ENCODE results near the gene C2CD3.

DNA sequence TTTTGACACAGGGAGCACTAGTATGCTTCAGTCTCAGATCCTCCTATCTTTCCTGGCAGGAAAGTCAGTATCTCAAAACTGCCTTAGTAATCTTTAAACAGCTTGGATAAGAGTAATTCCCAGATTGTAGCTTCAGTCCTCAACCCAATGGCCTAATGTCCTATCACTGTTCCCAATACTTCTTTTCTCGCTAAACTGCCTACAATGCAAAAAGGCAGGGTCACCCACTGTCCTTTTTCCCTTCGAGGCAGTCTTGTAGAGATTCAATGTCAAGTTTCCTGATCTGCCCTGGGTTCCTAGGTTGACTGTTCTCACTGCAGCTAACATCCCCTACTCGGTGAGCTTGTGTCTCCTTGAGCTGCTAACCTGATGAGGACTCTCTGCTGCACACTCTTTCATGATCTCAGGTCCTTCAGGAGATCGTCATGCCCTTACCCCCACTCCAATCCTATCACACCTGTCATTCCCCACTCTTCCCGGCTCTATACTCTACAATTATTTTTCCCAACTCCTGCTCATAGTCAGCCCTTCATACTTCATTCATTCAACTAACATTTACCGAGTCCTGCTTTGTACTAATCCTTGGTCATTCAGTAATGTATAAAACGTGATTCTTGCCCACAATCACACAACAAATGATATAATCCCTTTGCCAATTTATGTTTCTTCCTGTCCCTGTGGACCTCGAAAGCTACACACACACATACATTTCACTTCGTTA is 904 bp downstream of the C2CD3 start:
- TF ChIP-seq EZH2 (IDR thresholded peaks at IDR 0.05; ENCODE audit: insufficient read depth, poor library complexity, severe bottlenecking) (no peak), EZH2phosphoT487 (IDR thresholded peaks at IDR 0.05; ENCODE audit: insufficient read depth, low read depth) (no peak)
